Left ventricle myocardium inferior (tissue), 1 donor: ENCODE measurements around the gene DCUN1D2. TPM values are rescaled to one million over a fixed set of nuclear protein-coding genes. Genes with fewer than 3 reads are reported as not detected.

Experiments used
- DNase-seq: peaks from one replicate; pipeline ENCODE4 v3.0.0-alpha.2; 2020
- H3K27ac ChIP-seq: fragments of 200-600 bp; replicated peaks from 2 replicates; pipeline ENCODE4 v1.8.0; 2021
- H3K27me3 ChIP-seq: fragments of 200-600 bp; 2 replicates; pipeline ENCODE4 v1.8.0; 2021; ENCODE audit warnings: low read depth
- H3K36me3 ChIP-seq: fragments of 200-600 bp; 2 replicates; pipeline ENCODE4 v1.8.0; 2021
- H3K4me1 ChIP-seq: fragments of 200-600 bp; 2 replicates; pipeline ENCODE4 v1.8.0; 2021
- H3K4me3 ChIP-seq: fragments of 200-600 bp; 2 replicates; pipeline ENCODE4 v1.8.0; 2021; ENCODE audit warnings: mild to moderate bottlenecking, moderate library complexity
- H3K9me3 ChIP-seq: fragments of 200-600 bp; replicated peaks from 2 replicates; pipeline ENCODE4 v1.8.0; 2021
- CTCF ChIP-seq: fragments of 200-600 bp; IDR thresholded peaks from 2 replicates; pipeline ENCODE4 v1.8.0; 2021; ENCODE audit warnings: antibody characterized with exemption, mild to moderate bottlenecking, borderline replicate concordance
- intact Hi-C: fragments of 100-400 bp; cut with micrococcal nuclease; formaldehyde crosslinking; loops from one replicate; pipeline ENCODE4 v1.11.0; 2022
- total RNA-seq: library from RNA; stranded (reverse); fragmentation: NEBNext Ultra II Directional; extraction: Animal tissue kit (Norgen Biotek cat#: 25700); gene quantifications from one replicate; pipeline ENCODE4 v1.2.1, GENCODE V29; 2021
- donor health status: DM: no; HTN: yes; CAD: no; lungs with severe emphysema.

DCUN1D2 gene
- total RNA-seq, 1 donor from 2014 or later = 196 TPM

GRCh38 chr13:113449693-113450347 lies 40.7 kb downstream of the DCUN1D2 start:
- intact Hi-C loops = no loop called here
- peak overlapping the region; percentile 89 for H3K27ac ChIP-seq
- peaks cover 69% of the 10 kb centered on the region for H3K4me1 ChIP-seq
- peaks cover 9% of the 10 kb centered on the region for H3K36me3 ChIP-seq
- no peak for DNase-seq
- H3K4me3 ChIP-seq = peak overlapping the region; percentile 71
- TF ChIP-seq CTCF = no peak
- H3K9me3 ChIP-seq = no peaks in the 10 kb centered on the region
- no peaks in the 10 kb centered on the region for H3K27me3 ChIP-seq

- H3K4me3 ChIP-seq = peak overlapping the region; percentile 71
- H3K36me3 ChIP-seq = peaks cover 13% of the 10 kb centered on the region
- TF ChIP-seq CTCF = no peak
- no peaks in the 10 kb centered on the region for H3K9me3 ChIP-seq
- no peaks in the 10 kb centered on the region for H3K27me3 ChIP-seq
- H3K27ac ChIP-seq = peak overlapping the region; percentile 89
- peaks cover 64% of the 10 kb centered on the region for H3K4me1 ChIP-seq
- intact Hi-C loops = no loop called here
- no peak for DNase-seq
Measured at GRCh38 chr13:113448885-113449692, 41.4 kb downstream of the DCUN1D2 start.

- peak; percentile 78 for DNase-seq
- H3K4me3 ChIP-seq = peak overlapping the region; percentile 71
- intact Hi-C loops = no loop called here
- TF ChIP-seq CTCF = no peak
- no peaks in the 10 kb centered on the region for H3K27me3 ChIP-seq
- peaks cover 19% of the 10 kb centered on the region for H3K36me3 ChIP-seq
- H3K27ac ChIP-seq = peak overlapping the region; percentile 89
- H3K9me3 ChIP-seq = no peaks in the 10 kb centered on the region
- H3K4me1 ChIP-seq = peaks cover 59% of the 10 kb centered on the region
Measured at GRCh38 chr13:113448545-113448884, 42.0 kb downstream of the DCUN1D2 start.

GRCh38 chr13:113447596-113447995 lies 42.9 kb downstream of the DCUN1D2 start:
- Histone ChIP-seq H3K9me3 (no peaks in the 10 kb centered on the region), H3K4me3 (peak overlapping the region; percentile 71), H3K27ac (peak overlapping the region; percentile 89), H3K27me3 (no peaks in the 10 kb centered on the region), H3K4me1 (peaks cover 55% of the 10 kb centered on the region), H3K36me3 (peaks cover 23% of the 10 kb centered on the region)
- TF ChIP-seq CTCF = no peak
- intact Hi-C loops = no loop called here
- no peak for DNase-seq

GRCh38 chr13:113446488-113446854 lies 44.0 kb downstream of the DCUN1D2 start:
- Histone ChIP-seq H3K9me3 (no peaks in the 10 kb centered on the region), H3K4me3 (peak overlapping the region; percentile 30), H3K27me3 (no peaks in the 10 kb centered on the region), H3K27ac (no peak overlapping the region), H3K36me3 (peaks cover 29% of the 10 kb centered on the region), H3K4me1 (peaks cover 55% of the 10 kb centered on the region)
- TF ChIP-seq CTCF = no peak
- DNase-seq = no peak
- intact Hi-C loops = no loop called here
